Stimulated activated CD8-positive, alpha-beta memory T cell treated with anti-CD3 and anti-CD28 coated beads, Interleukin-2, amount 100 ng/mL, for 48 hours (primary cell): ENCODE results near the gene ASIC1.

Experiments
- DNase-seq, 2 donors: peaks; one replicate each; pipeline ENCODE4 v3.0.0-alpha.2; 2020; ENCODE audit warnings: low read depth in 2 of 2

The ASIC1 gene

DNA sequence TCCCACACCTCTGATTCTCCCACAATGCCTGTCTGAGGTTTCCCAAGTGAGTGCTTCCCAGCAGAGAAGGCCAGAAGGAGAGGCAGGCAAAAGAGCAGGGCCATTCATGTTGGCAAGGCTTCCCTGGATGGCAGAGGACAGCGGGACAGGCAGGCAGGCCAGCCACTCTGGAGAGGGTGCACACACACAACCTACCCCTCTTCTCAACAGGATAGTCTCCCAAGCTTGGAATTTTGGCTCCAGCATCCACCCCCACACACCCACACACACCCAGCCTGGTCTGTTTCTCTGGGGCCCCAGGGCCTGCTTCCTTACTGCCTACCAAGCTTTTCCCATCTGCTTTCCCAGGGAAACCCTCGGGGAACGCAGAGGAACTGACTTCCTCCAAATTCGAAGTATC lies 16.7 kb upstream of the ASIC1 start:
- no peak for DNase-seq

DNA sequence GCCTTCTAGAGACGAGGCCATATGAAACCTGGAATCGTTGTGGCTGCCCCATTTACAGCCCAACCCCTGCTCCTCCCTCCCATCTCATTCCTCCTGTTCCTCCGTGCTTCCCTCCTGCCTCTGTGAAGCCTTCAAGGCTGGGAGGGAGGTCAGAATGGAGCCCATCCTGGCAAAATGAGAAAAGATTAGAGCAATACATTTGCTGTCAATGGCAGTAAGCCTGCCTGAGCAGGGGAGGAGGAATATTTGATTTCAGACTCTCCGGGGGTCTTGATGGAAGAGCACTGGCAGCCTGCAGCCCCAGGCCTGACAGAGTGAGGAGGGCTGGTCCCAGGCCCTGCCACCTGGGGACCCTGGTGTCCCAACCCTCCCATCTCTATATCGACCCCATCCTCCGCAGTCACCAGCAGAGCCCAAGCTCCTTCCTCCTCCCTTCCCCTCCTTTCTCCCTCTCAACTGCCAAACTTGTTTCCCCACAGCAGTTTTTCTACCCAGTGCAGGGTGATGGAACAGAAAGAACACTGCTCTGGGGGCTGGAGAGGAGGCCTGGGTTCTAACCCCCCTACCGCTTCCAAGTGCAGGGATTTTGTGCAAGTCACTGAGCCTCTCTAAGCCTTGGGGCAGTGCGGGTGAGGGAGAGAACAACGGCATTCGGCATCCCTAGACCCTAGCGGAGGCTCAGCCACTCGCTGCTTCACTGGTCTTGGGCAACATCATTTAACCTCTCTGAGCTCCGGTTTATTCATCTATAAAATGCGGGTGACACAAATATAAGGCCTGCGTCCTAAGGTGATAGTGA lies 16.1 kb upstream of the ASIC1 start:
- no peak for DNase-seq

GRCh38 chr12:50041962-50042361 lies 15.4 kb upstream of the ASIC1 start:
- no peak for DNase-seq

DNA sequence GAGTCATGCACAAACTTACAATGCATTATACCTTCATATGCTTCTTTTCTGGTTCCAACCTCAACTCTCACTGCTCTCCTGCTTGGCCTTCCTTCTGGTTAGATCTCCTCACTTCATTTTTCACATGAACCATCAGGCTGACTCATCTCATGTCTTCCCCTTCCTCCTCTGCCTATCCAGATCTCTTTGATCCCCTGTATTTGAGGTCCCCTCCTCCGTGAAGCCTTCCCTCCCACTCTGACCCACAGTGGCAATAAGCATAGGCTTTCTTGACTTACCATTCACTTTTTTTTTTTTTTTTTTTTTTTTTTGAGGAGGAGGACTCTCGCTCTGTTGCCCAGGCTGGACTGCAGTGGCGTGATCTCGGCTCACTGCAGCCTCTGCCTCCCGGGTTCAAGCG lies 14.7 kb upstream of the ASIC1 start:
- peak in 1 of 2 donors; percentile 17 for DNase-seq

GRCh38 chr12:50043308-50043707 lies 14.1 kb upstream of the ASIC1 start:
- no peak for DNase-seq

- no peak for DNase-seq
These were observed 13.5 kb upstream of the ASIC1 start for GRCh38 chr12:50043854-50044253.

DNA sequence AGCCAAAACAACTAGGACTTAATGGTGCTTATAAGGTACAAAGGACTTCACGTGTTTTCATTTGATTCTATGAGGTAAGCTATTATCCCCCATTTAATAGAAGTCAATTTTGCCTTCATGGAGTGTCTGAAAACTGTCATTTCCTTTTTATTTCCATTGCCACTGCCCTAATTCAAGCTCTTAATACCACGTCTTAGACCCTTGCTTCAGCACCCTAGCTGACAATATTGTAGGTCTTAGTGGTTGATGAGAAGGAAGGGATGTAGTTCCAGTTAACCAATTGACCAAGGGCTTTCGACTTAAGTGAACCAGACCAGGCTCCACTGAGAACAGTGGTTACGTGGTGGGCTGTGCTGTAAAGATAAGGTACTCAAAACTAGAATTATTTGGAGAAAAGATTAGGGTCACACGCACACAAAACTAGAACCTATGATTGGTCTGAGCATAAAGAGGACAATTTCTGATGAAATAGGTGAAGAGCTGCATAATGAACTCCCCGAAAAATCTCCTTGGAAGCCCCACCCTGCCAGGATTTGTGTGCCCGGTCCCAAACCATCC lies 9.6 kb upstream of the ASIC1 start:
- no peak for DNase-seq

DNA sequence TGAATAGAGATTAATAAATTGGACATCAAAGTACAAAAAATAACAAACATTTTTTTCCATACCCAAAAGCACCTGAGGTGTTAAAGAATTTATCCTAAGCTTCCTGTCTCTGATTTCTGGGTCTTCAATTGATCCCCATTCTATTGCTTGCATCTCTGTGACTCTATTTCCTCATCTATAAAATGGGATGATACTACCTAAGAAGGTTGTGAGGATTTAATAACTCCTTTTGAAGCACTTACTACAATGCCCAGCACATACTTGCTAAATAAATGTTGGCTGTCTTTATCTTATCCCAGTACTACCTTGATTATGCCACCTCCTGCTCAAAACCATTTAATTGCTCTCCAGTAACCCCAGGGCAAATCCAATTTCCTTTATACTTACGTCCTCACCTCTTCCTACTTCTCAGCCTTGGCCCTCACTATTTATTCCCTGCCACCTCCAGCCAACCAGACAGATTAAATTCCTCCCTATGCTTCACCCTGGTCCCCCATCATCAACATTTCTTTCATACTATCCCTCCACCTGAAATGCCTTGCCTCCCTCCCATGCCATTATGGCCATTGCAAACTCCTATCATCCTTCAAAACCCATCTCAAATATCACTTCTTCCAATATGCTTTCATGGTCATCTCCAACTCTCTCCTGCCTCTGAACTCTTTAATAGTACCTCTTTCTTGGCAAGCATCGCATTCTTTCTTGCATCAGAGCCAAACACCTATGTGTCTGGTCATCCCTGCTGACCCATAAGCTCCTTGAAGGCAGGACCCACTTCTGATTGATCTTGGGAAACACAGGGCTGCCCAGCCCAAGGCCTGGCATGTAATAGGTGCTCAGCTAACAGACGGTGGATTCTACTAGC lies 7.9 kb upstream of the ASIC1 start:
- DNase-seq: no peak

DNA sequence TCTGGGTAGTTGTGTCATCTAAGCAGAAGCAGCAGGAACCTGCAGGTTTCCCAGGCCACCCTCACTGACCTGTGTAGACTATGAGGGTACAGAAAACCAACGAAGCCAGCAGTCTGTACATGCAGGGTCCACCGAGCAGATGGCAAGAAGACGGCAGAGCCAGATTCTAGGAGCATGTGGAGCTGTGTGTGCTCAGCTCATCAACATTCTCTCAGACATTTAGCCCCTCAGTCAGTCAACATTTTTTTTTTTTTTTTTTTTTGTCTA lies 7.3 kb upstream of the ASIC1 start:
- no peak for DNase-seq

DNA sequence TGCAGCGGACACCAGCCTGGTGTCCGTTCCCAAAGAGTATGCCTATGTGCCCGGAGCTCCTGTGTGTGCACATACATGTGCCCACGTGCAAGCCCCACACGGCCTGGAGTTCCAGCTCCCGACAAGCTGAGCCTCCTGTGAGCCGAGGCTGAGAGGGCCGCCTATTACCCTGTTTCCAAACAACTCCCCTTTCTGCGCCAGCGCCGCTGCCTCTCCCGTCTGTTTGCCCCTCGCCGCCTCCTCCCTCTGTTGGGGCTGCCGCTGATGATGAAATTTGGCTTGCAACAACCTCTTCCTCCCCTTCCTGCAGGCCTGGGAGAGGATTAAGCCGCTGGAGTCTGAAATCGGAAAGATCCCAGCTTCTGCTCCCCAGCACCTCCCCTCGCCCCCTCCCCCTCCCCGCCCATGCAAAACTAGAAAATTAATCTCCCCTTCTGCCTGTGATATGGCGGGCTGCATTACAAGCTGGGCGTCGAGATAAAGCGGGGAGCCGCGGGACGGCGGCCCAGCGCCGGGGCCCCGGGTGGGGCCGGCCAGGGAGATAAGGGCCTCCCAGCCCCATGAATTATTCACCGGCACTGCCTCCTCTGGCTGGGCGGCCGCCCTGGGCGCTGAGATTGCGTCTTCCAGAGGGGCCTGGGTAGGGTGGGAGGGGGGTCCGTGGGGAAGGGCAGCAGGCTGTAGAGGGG lies 6.8 kb upstream of the ASIC1 start:
- DNase-seq: no peak

- DNase-seq: no peak
These were observed 6.1 kb upstream of the ASIC1 start for GRCh38 chr12:50051101-50051806.

- no peak for DNase-seq
These were observed 4.9 kb upstream of the ASIC1 start for GRCh38 chr12:50052544-50052943.

DNA sequence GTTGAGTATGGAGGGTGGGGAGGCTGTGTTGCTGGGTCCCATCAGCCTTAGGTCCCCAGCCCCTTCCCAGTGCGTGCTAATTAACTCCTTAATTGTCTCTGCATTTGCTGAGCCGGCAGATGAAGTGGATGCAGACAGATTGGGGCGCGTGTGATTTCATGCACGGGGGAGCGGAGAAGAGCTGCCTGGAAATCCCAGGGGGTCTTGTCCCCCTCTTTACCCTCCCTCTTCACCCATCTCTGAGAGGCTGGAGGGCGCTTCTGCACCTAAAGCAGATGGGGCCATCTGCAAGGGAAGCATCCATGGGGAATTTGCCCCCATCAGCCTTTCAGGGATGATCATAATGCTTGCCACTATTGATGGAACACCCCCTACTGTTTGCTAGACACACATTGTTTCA lies 4.4 kb upstream of the ASIC1 start:
- no peak for DNase-seq

- no peak for DNase-seq
These were observed 3.8 kb upstream of the ASIC1 start for GRCh38 chr12:50053583-50053982.

GRCh38 chr12:50055831-50056638 lies 1.4 kb upstream of the ASIC1 start:
- DNase-seq: peak in 1 of 2 donors; percentile 41

- no peak for DNase-seq
These were observed 788 bp upstream of the ASIC1 start for GRCh38 chr12:50056639-50056976.

DNA sequence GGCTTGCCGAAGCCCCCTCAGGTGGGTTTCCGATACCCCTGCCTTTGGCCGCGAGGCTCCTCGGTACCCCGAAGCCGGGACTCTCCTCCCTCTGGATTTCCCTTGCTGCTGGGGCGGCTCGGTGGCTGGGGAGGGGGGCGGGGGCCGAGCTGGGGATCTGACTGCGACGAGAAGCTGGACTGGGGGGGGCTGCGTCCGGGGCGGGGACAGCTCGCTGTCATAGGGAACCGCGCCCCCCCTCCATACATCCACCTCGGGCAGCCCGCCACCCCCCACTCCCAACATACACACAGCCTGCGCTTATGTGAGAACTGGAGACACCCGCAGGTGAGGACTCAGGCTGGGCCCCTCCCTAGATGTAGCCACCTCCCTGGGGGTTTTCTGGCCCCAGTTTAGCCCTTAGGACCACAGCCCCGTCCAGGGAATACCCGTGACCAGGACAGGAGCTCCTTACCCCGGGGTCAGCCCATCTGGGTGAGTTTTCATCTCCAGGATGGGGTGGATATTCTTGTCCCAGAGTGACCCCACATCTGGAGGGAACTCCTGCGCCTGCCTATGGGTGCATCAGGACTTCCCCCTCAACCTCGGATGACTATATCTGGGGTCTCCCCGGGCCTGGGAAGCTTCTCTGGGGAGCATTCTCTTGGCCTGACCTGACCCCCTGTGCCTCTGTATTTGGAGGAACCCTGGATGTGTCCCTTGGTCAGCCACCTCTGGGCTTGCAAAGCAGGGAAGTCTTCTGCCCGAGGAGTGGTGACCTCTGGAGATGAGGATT lies 687 bp downstream of the ASIC1 start:
- no peak for DNase-seq

DNA sequence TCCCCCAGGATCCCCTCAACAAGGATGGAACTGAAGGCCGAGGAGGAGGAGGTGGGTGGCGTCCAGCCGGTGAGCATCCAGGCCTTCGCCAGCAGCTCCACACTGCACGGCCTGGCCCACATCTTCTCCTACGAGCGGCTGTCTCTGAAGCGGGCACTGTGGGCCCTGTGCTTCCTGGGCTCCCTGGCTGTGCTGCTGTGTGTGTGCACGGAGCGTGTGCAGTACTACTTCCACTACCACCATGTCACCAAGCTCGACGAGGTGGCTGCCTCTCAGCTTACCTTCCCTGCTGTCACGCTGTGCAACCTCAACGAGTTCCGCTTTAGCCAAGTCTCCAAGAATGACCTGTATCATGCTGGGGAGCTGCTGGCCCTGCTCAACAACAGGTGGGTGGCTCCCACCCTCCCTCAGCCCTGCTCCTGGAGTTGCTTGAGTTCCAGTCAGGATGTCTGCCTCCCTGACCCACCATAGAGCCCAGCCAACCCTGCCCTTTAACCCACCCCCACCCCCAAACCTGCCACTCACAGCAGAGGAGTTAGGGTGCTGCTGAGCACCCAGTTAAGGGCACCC lies 1.4 kb downstream of the ASIC1 start:
- no peak for DNase-seq

DNA sequence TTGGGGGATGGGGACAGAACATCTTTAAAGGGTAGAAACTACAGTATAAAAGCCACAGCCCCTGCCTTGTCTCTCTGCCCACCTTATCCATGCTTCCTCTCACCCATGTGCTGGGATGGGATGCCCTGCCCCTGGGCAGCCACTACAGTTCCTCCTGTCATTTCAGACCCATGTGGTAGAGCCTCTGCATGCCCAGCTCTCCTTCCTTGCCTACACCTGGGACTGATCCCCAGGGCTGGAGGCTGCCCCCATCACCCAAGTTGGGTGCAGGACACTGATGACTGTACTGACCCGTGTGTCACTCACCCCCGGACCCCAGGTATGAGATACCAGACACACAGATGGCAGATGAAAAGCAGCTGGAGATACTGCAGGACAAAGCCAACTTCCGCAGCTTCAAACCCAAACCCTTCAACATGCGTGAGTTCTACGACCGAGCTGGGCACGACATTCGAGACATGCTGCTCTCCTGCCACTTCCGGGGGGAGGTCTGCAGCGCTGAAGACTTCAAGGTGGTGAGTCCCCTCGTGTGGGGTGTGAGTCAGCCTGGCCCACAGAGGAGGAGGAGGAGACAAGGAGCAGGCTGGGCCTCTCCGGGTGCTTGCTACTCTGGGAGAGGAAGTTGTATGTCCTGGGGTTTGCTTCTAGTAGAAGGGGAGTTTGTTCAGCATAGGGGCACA lies 2.2 kb downstream of the ASIC1 start:
- peak; percentile 56 to 61 for DNase-seq
